ENCODE data around the gene EPB41L2.
"Not testable (repeated sequence)": the region's sequence is repeated elsewhere in the genome, so short reads cannot be mapped to it uniquely, and the experiment has no call there.

Gene EPB41L2

DNA sequence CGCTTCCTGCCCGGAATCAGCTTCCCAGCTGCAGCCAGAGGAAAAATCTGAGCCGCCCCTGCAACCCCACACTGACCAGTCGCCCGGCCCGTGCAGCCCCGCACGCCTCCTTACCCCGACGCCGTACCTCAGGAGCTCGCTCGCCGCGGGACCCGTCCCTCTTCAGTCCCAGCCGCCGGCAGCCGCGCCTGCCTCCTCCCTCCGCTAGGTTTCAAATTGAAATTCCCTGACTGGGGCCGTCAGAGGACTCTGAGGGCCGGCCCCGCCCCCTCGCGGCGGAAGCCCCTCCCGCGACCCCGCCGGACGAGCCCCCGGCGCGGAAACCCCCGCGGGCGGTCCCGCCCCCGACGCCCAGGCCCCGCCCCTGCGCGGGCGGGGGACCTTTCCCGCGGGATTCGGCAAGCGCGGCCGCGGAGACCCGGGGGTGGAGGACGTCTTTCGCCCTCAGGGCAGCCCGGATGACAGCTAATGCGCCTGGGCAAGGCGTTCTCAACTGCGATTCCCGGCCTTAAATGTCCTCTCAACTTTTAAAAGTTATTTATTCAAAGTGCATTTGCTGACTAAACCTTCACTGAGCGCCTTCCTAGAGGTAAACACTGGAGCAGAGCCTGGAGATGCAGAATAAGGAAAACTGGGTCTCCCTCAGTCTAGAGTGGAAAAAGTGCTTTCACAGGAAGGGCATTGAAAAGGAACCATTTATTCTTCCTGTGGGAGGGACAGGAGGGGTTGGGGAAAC is at the start of gene EPB41L2:
TSS of gene EPB41L2 (minus strand) at position 218 of the 736 bp plus-strand sequence. CDS start 106,760 bp downstream, outside the sequence.
- DNase-seq (ENCODE audit: low read depth) = peak; percentile 85

DNA sequence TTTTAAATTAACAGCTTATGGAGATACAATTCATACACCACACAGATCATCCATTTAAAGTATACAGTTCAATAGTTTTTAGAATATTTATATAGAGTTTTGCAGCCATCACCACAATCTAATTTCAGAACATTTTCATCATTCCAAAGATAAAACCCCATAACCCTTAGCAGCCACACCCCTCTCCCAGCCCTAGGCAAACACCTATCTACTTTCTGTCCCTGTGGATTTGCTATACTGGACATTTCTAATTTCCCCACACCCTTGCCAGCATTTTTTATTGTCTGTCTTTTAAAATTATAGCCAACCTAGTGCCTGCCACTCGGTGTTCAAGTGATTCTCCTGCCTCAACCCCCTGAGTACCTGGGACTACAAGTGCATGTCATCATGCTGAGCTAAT is 49.2 kb upstream of the EPB41L2 start:
- no peak for DNase-seq (ENCODE audit: low read depth)

DNA sequence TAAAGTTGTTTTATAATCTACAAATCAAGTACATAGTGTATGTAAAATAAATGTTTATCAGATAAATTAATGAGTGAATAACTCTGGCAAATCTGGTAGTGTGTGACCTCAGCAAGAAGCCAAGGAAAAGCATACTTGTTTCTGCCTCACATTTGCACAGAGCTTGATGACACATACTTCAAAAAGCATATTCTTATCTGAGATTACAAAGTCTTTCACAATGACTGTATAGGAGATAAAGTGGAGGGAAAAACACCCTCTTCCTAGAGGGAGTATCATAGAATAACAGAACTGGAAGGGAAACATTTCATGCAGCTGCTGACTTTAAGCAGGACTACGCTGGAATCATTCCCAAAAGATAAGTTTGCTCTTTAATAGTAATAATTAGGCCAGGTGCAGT is 44.1 kb upstream of the EPB41L2 start:
- DNase-seq (ENCODE audit: low read depth) = no peak

DNA sequence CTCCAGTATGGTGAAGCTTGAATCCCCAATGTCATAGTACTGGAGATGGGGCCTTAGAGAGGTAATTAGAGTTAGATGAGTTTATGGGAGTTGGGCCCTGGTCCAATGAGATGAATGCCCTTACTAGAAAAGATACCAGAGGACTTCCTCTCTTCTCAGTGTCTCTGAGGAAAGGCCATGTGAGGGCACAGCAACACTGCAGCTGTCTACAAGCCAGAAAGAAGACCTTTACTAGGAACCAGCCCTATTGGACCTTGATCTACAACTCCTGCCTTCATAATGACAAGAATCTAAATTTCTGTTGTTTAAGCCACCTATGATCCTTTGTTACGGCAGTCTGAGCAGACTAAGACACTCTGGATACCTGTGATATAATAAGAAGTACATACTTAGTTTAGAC is 40.9 kb upstream of the EPB41L2 start:
- no peak for DNase-seq (ENCODE audit: low read depth)

DNA sequence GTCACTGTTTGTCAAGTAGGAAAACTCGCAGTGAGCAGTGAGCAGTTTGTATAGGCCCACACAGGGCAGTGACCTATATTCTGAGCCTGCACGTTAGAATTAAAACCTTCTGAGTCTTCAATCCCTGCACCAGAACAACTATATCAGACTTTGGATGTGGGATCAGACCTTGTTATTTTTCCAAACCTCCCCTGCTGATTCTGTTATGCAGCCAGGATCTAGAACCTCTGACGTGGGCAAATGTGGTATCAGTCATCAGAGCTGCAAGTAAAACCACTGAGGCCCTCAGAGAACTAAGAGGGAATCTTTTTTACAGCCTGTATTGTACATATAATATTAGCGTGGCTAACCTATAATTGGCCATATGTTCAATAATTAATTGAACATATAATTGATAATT is 40.3 kb upstream of the EPB41L2 start:
- DNase-seq (ENCODE audit: low read depth) = no peak

- DNase-seq (ENCODE audit: low read depth) = no peak
Observed at GRCh38 chr6:131101911-131102680, 39.1 kb upstream of the EPB41L2 start.

DNA sequence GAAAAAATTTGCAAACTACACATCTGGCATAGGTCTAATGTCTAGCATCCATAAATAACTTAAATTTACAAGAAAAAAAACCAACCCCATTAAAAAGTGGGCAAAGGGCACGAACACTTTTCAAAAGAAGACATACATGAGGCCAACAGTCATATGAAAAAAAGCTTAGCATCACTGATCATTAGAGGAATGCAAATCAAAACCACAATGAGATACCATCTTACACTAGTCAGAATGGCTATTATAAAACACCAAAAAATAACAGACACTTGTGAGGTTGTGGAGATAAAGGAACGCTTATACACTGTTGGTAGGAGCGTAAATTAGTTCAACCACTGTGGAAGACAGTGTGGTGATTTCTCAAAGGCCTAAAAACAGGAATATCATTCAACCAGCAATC is 33.7 kb upstream of the EPB41L2 start:
- no peak for DNase-seq (ENCODE audit: low read depth)

DNA sequence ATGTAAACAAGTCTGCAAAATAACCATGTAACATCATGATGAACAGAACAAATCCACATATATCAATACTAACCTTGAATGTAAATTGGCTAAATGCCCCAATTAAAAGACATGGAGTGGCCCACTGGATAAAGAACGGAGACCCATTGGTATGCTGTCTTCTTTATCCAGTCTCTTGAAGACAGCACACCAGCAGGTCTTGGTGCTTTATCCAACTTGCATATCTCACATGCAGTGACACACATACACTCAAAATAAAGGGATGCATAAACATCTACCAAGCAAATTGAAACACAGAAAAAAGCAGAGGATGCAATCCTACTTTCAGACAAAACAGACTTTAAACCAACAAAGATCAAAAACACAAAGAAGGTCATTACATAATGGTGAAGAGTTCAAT is 30.3 kb upstream of the EPB41L2 start:
- DNase-seq (ENCODE audit: low read depth) = no peak

DNA sequence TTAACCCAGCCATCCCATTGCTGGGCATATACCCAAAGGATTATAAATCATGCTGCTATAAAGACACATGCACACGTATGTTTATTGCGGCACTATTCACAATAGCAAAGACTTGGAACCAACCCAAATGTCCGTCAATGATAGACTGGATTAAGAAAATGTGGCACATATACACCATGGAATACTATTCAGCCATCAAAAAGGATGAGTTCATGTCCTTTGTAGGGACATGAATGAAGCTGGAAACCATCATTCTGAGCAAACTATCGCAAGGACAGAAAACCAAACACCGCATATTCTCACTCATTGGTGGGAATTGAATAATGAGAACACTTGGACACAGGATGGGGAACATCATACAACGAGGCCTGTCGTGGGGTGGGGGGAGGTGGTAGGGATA is 28.9 kb upstream of the EPB41L2 start:
- DNase-seq (ENCODE audit: low read depth) = not testable (repeated sequence)

DNA sequence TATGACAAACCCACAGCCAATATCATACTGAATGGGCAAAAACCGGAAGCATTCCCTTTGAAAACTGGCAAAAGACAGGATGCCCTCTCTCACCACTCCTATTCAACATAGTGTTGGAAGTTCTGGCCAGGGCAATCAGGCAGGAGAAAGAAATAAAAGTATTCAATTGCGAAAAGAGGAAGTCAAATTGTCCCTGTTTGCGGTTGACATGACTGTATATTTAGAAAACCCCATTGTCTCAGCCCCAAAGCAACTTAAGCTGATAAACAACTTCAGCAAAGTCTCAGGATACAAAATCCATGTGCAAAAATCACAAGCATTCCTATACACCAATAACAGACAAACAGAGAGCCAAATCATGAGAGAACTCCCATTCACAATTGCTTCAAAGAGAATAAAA is 27.3 kb upstream of the EPB41L2 start:
- not testable (repeated sequence) for DNase-seq (ENCODE audit: low read depth)

GRCh38 chr6:131084982-131085381 is 21.9 kb upstream of the EPB41L2 start:
- DNase-seq (ENCODE audit: low read depth) = no peak

DNA sequence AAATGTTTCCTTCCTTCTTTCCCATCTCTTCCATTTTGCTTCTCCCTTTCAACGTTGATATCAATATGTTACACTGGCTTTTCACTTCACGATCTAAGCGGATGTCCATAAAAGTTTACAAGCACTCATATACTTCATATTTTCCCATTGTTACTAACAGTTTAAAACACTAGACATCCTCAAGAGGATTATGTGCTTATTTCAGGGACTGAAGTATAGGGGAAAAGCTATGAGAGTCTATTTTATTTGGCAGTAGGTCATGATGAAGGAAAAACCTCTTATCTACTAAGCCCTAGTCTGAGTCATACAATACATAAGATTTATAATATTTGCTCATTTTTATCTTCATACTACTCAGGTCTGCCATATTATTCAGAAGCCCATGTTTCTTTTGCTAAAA is 20.6 kb upstream of the EPB41L2 start:
- DNase-seq (ENCODE audit: low read depth) = no peak

DNA sequence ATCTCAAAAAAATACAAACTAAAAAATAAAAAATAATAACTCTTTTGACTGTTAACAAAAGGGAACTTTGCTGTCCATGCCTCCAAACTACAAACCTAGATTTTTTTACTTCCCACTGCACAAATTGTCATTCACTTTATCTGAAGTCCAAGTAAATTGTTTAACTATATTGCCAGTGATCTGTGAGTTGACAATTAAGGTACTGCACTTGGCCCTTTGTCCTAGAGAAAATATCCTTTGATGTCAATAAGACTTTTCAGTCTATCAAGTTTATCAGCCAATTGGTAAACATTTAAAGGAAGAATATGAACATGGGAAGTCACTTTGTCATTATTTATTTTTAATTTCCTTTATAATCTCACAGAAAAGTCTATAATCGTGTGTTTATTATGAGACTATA is 19.3 kb upstream of the EPB41L2 start:
- DNase-seq (ENCODE audit: low read depth) = no peak

GRCh38 chr6:131080084-131080483 is 17.0 kb upstream of the EPB41L2 start:
- no peak for DNase-seq (ENCODE audit: low read depth)

DNA sequence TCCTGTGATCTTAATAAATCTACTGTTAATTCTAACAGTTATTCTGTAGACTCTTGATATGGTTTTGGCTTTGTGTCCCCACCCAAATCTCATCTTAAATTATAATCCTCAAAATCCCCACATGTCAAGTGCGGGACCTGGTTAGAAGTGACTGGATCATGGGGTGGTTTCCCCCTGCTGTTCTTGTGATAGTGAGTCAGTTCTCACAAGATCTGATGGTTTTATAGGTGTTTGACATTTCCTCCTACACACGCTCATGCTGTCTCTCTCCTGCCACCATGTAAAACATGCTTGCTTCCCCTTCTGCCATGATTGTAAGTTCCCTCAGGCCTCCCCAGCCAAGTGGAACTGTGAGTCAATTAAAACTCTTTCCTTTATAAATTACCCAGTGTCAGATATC is 10.5 kb upstream of the EPB41L2 start:
- no peak for DNase-seq (ENCODE audit: low read depth)

- no peak for DNase-seq (ENCODE audit: low read depth)
Observed at GRCh38 chr6:131070061-131070460, 7.0 kb upstream of the EPB41L2 start.

- no peak for DNase-seq (ENCODE audit: low read depth)
Observed at GRCh38 chr6:131068165-131068564, 5.1 kb upstream of the EPB41L2 start.

GRCh38 chr6:131067521-131067920 is 4.5 kb upstream of the EPB41L2 start:
- no peak for DNase-seq (ENCODE audit: low read depth)

- DNase-seq (ENCODE audit: low read depth) = no peak
Observed at GRCh38 chr6:131065824-131066171, 2.8 kb upstream of the EPB41L2 start.

DNA sequence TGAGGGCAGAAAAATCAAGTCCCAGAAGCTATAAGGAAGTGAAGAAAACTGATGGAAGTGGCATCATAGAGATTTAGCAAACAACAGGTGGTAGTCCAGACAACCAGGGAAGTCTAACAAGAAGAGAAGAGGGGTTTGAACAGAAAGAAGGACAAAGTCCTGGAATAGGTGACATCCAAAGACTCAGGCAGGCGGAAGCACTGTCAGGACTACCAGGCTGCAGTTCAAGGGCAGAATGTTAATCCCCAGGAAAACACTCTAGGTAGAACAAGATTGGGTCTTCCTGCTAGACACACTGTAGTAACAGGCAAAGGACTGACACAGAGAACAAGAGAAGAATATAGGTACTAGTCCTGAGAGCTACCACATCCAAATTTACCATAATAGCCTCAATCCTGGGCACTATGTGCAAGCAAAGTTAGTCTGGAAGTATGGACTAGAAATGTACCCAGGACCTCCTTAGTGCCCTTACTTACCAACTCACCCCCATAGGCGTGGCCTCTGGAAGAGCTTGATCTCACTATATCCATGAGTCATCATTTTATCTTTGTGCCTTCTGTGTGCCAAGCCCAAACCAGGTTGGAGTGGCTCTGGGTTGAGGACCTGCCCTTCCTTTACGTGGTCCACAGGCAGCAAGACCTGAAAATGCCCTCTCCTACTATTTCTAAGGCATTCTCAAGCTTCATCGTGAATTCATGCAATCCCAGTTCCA is 2.2 kb upstream of the EPB41L2 start:
- no peak for DNase-seq (ENCODE audit: low read depth)

- no peak for DNase-seq (ENCODE audit: low read depth)
Observed at GRCh38 chr6:131063764-131064272, 773 bp upstream of the EPB41L2 start.

DNA sequence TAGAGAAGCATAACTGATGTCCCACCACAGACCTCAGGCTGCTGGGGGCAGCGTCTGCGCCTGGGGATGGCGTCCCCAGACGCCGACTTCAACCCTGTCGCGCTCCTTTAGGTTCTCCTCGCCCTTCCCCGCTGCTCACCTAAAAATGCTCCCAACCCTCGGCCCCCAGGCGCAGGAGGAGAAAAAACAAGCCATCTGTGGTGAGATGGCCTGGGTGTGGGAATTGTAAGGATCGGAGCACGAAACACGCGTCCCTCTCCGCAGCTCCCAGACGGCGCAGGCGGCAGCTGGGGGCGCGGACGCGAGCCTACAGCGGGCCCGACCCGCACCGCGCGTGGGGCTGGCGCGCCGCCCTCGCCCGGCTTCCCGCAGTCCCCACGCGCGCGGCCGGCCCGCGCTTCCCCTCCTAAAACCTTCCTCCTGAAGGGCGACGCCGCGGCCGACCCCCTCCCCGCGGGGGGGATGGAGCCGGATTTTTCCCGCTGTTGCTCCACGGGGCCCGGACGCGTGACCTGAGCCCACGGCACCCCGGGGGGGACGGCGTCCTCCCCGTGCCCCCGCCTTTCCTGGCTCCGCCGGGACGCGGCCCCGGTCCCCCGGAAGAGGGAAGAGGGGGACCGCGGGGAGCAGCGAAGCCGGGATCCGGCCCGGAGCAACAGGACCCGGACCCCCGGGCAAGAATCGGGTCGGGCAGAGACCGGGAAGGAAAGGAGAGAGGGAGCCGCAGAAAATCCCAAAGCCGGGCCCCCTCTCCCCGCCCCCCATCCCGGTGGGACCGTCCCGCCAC is 611 bp downstream of the EPB41L2 start:
- DNase-seq (ENCODE audit: low read depth) = no peak

Data from fibroblast of gingiva (primary cell).